HCT116 (cell line): ENCODE results near the gene TSPEAR. TPM values are rescaled to one million over a fixed set of nuclear protein-coding genes. Genes with fewer than 3 reads are reported as not detected.

Experiments used
- ATAC-seq: fragments of 200-7000 bp; cut with Tn5 transposase; 2 replicates; pipeline ENCODE4 v1.9.1; 2020; ENCODE audit warnings: mild to moderate bottlenecking, moderate library complexity
- BruUV-seq: library from RNA; stranded (reverse); fragments of 400-500 nt; replicated peaks from 2 replicates; lab custom pipeline; 2021; lab: Mats Ljungman, UMichigan
- CTCF ChIA-PET: fragments of 300-600 bp; sonication (Branson Sonifier 250); formaldehyde crosslinking; loops from one replicate; lab custom pipeline; 2021; ENCODE audit warnings: antibody characterized with exemption; lab: Charles Lee
- POLR2A ChIA-PET: fragments of 300-600, 350-600 bp; sonication (Branson Sonifier 250); formaldehyde crosslinking; loops from one replicate; lab custom pipeline; 2021; ENCODE audit warnings: antibody characterized with exemption; lab: Charles Lee
- RAD21 ChIA-PET, 2 experiments: fragments of 300-600 bp; sonication (Branson Sonifier 250); formaldehyde crosslinking; loops; one replicate each; lab custom pipeline; 2023; ENCODE audit warnings: low total read pairs in 2 of 2; ENCODE audit not compliant: uncharacterized antibody in 2 of 2, unreplicated experiment in 2 of 2, low non-redundant PET in 1 of 2; lab: Charles Lee
- DNase-seq: peaks from one replicate; pipeline ENCODE4 v3.0.0-alpha.2; 2010; ENCODE audit warnings: low read depth, low spot score
- H2AFZ ChIP-seq: fragments of 200-600 bp; shearing (Covaris generic), sonication (generic); 2 replicates; pipeline ENCODE4 v1.6.1; 2017; ENCODE audit warnings: low read depth, mixed run types, mixed read lengths, antibody characterized with exemption, low read length; ENCODE audit not compliant: poor library complexity, severe bottlenecking
- H3K27ac ChIP-seq: 2 replicates; pipeline ENCODE4 v1.5.1; 2012; ENCODE audit warnings: low read depth, low read length
- H3K27me3 ChIP-seq: fragments of 200-600 bp; sonication (generic); 2 replicates; pipeline ENCODE4 v1.6.1; 2016; ENCODE audit warnings: mixed run types, low read length, mixed read lengths; ENCODE audit not compliant: insufficient read depth
- H3K36me3 ChIP-seq, 2 experiments: fragments of 200-500 bp in 1 of 2; fragments of 200-600 bp in 1 of 2; sonication (Bioruptor generic) in 1 of 2; sonication (generic) in 1 of 2; 2 replicates each; pipeline versions ENCODE4 v1.5.1 to v1.6.1; 2014 to 2016; ENCODE audit warnings: low read length in 2 of 2, inconsistent platforms in 1 of 2, mixed read lengths in 1 of 2, mixed run types in 1 of 2; ENCODE audit not compliant: insufficient read depth in 2 of 2, control insufficient read depth in 1 of 2
- H3K4me1 ChIP-seq, 2 experiments: fragments of 200-600 bp in 1 of 2; sonication (generic) in 1 of 2; 2 replicates each; pipeline versions ENCODE4 v1.5.1 to v1.6.1; 2012 to 2017; ENCODE audit warnings: low read length in 2 of 2, inconsistent platforms in 1 of 2, mild to moderate bottlenecking in 1 of 2, mixed read lengths in 1 of 2, mixed run types in 1 of 2, moderate library complexity in 1 of 2; ENCODE audit not compliant: insufficient read depth in 2 of 2, control insufficient read depth in 1 of 2
- H3K4me2 ChIP-seq: fragments of 200-600 bp; sonication (generic); 2 replicates; pipeline ENCODE4 v1.6.1; 2017; ENCODE audit warnings: mixed run types, low read length, mixed read lengths
- H3K4me3 ChIP-seq, 2 experiments: fragments of 200-600 bp in 1 of 2; sonication (generic) in 1 of 2; replicated peaks in 1 of 2; 2 replicates each; pipeline ENCODE4 v1.5.1; 2011 to 2016; ENCODE audit warnings: low read length in 2 of 2, control low read depth in 1 of 2, low read depth in 1 of 2, mild to moderate bottlenecking in 1 of 2, mixed read lengths in 1 of 2, mixed run types in 1 of 2
- H3K79me2 ChIP-seq: fragments of 200-600 bp; sonication (generic); 2 replicates; pipeline ENCODE4 v1.6.1; 2017; ENCODE audit warnings: mild to moderate bottlenecking, mixed run types, low read length, moderate library complexity, mixed read lengths; ENCODE audit not compliant: insufficient read depth
- H3K9ac ChIP-seq: fragments of 200-600 bp; sonication (generic); 2 replicates; pipeline ENCODE4 v1.6.1; 2016; ENCODE audit warnings: low read length, mixed read lengths
- H3K9me2 ChIP-seq: fragments of 200-600 bp; sonication (generic), shearing (Covaris generic); 2 replicates; pipeline ENCODE4 v1.6.1; 2017; ENCODE audit warnings: mixed run types, mild to moderate bottlenecking, moderate library complexity; ENCODE audit not compliant: insufficient read depth
- H3K9me3 ChIP-seq, 2 experiments: fragments of 200-500 bp in 1 of 2; fragments of 200-600 bp in 1 of 2; sonication (Bioruptor generic) in 1 of 2; sonication (generic) in 1 of 2; 2 replicates each; pipeline ENCODE4 v1.6.1; 2014 to 2017; ENCODE audit warnings: low read length in 2 of 2, mixed read lengths in 2 of 2, inconsistent platforms in 1 of 2, low read depth in 1 of 2, mild to moderate bottlenecking in 1 of 2, mixed run types in 1 of 2, moderate library complexity in 1 of 2; ENCODE audit not compliant: control insufficient read depth in 1 of 2, insufficient read depth in 1 of 2
- H4K20me1 ChIP-seq: fragments of 200-600 bp; sonication (generic), shearing (Covaris generic); 2 replicates; pipeline ENCODE4 v1.6.1; 2017; ENCODE audit warnings: mixed run types, mild to moderate bottlenecking, moderate library complexity; ENCODE audit not compliant: insufficient read depth
- SP1 ChIP-seq: IDR thresholded peaks from 2 replicates; pipeline ENCODE4 v1.6.1; 2012; ENCODE audit warnings: low read depth
- intact Hi-C: fragments of 100-400 bp; cut with micrococcal nuclease; formaldehyde crosslinking; loops from 2 replicates; pipeline ENCODE4 v1.10.0; 2022
- total RNA-seq: library from RNA; stranded (reverse); gene quantifications from one replicate; pipeline ENCODE4 v1.2.1, GENCODE V29; 2021; ENCODE audit not compliant: unreplicated experiment
- TF ChIP-seq, protein P1 (sequence below): IDR thresholded peaks from 2 replicates; pipeline ENCODE4 v1.6.1; 2012

Gene TSPEAR
- total RNA-seq, 1 experiment from 2014 or later: not detected

DNA sequence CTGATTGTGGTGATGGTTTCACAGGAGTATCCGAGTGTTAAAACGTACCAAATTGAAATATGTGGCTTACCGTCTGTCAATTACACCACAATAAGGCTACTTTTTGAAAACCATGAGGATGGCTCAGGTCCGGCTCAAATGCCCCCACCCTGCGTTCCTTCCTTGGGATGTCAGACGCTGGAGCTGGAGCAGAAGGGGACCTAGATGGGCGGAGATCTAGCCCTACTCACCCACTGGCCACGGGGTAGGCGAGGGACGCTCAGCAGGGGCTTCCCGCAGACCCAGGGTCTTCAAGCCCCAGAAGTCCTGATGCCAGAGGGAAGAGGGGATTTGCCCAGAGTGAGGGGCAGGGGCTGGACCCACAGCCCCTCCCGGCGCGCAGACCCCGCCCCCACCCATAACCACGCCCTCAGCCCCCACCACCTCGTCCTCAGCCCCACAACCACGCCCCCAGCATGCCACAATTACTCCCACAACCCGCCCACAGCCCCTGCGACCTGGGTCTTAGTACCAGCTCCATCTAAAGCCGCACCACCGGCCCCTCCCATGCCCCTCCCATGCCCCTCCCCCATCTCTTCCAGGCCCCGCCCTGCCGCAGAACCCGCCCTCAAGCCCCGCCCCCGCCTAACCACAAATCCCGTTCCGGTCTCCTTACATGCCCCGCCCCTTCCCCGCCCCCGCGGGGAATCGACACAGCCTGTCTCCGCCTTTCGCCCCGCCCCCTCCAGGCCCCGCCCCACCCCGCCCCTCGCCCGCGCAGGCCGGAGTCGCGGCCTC lies 256.4 kb downstream of the TSPEAR start, which contains the start of gene LRRC3:
Gene LRRC3, plus strand, starts transcription at position 764 of the 777 bp plus-strand sequence. CDS start 1,135 bp downstream, outside the sequence.
- BruUV-seq: no TSS peak
- Histone ChIP-seq H3K27me3 (peaks cover 12% of the 10 kb centered on the region), H2AFZ (no peak within 1 kb of the TSS), H4K20me1 (no peaks in the 10 kb centered on the region), H3K4me3 (peak within 1 kb of the TSS; percentile 48 to 62), H3K4me2 (peak within 1 kb of the TSS; percentile 90), H3K9me3 (no peaks in the 10 kb centered on the region), H3K36me3 (no peaks in the 10 kb centered on the region), H3K4me1 (peaks cover 6 to 10% of the 10 kb centered on the region in 2 experiments; a peak in 3 of 4 replicates), H3K27ac (peak within 1 kb of the TSS; percentile 24; the same call in 1 of the 2 replicates), H3K9me2 (no peaks in the 10 kb centered on the region), H3K79me2 (no peaks in the 10 kb centered on the region), H3K9ac (peak within 1 kb of the TSS; percentile 72)
- ChIA-PET CTCF (interaction anchor here (1.1 kb wide), 1 partner anchor 26 kb away, joined by 3 read pairs; no protein-coding TSS in a partner anchor), POLR2A (no interaction called here), RAD21 (no interaction called here)
- intact Hi-C loops: no loop called here
- DNase-seq (peak; percentile 73), ATAC-seq (peak; percentile 82)
- TF ChIP-seq, protein P1, sequence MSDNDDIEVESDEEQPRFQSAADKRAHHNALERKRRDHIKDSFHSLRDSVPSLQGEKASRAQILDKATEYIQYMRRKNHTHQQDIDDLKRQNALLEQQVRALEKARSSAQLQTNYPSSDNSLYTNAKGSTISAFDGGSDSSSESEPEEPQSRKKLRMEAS: no peak

DNA sequence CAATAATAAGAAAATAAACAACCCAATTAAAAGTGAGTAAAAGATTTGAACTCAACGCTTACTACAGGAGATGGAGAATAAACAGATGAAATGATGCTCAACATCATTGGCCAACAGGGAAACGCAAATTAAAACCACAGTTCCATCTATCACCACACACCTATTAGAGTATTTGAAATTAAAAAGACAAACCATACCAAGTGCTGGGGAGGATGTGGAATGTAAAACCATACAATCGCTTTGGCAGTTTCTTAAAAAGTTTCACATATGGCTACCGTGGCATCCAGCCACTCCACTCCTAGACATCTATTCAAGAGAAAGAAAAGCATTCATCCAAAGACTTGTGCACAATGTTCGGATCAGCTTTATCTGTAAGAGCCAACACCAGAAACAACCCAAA lies 257.3 kb downstream of the TSPEAR start:
- TF ChIP-seq SP1: no peak
- TF ChIP-seq, protein P1: no peak
- H3K9ac ChIP-seq: no peak overlapping the region
- peaks cover 6 to 10% of the 10 kb centered on the region in 2 experiments; a peak in 3 of 4 replicates for H3K4me1 ChIP-seq
- H3K9me3 ChIP-seq: no peaks in the 10 kb centered on the region
- peaks cover 19% of the 10 kb centered on the region for H3K27me3 ChIP-seq
- H3K4me3 ChIP-seq: no peak overlapping the region
- no peak overlapping the region for H2AFZ ChIP-seq
- DNase-seq (no peak), ATAC-seq (no peak)
- H4K20me1 ChIP-seq: no peaks in the 10 kb centered on the region
- ChIA-PET CTCF (interaction anchor here (1.1 kb wide), 1 partner anchor 25 kb away, joined by 3 read pairs; no protein-coding TSS in a partner anchor), RAD21 (no interaction called here), POLR2A (no interaction called here)
- H3K27ac ChIP-seq: no peak overlapping the region
- no peaks in the 10 kb centered on the region for H3K79me2 ChIP-seq
- H3K9me2 ChIP-seq: no peaks in the 10 kb centered on the region
- intact Hi-C loops: no loop called here
- no peaks in the 10 kb centered on the region for H3K36me3 ChIP-seq
- BruUV-seq: no TSS peak
- no peak overlapping the region for H3K4me2 ChIP-seq
